IMR-90 (cell line): ENCODE data around the gene CCN2. TPM values are rescaled to one million over a fixed set of nuclear protein-coding genes. Genes with fewer than 3 reads are reported as not detected.

Experiments
- ATAC-seq: fragments of 200-7000 bp; cut with Tn5 transposase; 2 replicates; pipeline ENCODE4 v1.9.1; 2020; ENCODE audit warnings: low read depth, mild to moderate bottlenecking, moderate library complexity
- BruUV-seq: library from RNA; stranded (reverse); fragments of 400-500 nt; replicated peaks from 2 replicates; lab custom pipeline; 2021; lab: Mats Ljungman, UMichigan
- CTCF ChIA-PET: fragments of 300-600 bp; formaldehyde crosslinking; extraction: SDS; loops from one replicate; lab custom pipeline; 2021; ENCODE audit warnings: antibody characterized with exemption; lab: Yijun Ruan, JAX
- POLR2A ChIA-PET: fragments of 300-600 bp; sonication (Branson Sonifier 250); formaldehyde crosslinking; loops from one replicate; lab custom pipeline; 2022; ENCODE audit warnings: antibody characterized with exemption; ENCODE audit not compliant: unreplicated experiment; lab: Charles Lee
- DNase-seq: peaks from one replicate; pipeline ENCODE4 v3.0.0; 2013
- H2AFZ ChIP-seq: replicated peaks from 2 replicates; pipeline ENCODE3; 2013; ENCODE audit warnings: low read length, mild to moderate bottlenecking; ENCODE audit not compliant: poor library complexity
- H2AK5ac ChIP-seq: 2 replicates; pipeline ENCODE4 v1.6.1; 2013; ENCODE audit warnings: low read depth, low read length, inconsistent platforms
- H2AK9ac ChIP-seq: replicated peaks from 2 replicates; pipeline ENCODE3; 2013; ENCODE audit warnings: mild to moderate bottlenecking, low read depth, low read length, moderate library complexity; ENCODE audit not compliant: poor library complexity
- H2BK120ac ChIP-seq: 2 replicates; pipeline ENCODE4 v1.6.1; 2013; ENCODE audit warnings: low read depth, low read length, inconsistent platforms
- H2BK15ac ChIP-seq: 3 replicates; pipeline ENCODE4 v1.6.1; 2013; ENCODE audit warnings: low read depth, low read length, inconsistent platforms
- H2BK20ac ChIP-seq: 2 replicates; pipeline ENCODE4 v1.6.1; 2013; ENCODE audit warnings: low read depth, mild to moderate bottlenecking, inconsistent platforms, low read length, moderate library complexity
- H2BK5ac ChIP-seq: 2 replicates; pipeline ENCODE4 v1.6.1; 2013; ENCODE audit warnings: mild to moderate bottlenecking, low read depth, low read length, inconsistent platforms; ENCODE audit not compliant: poor library complexity, severe bottlenecking
- H3K14ac ChIP-seq: replicated peaks from 2 replicates; pipeline ENCODE4 v1.6.1; 2013; ENCODE audit warnings: low read depth, low read length, inconsistent platforms
- H3K18ac ChIP-seq: 2 replicates; pipeline ENCODE4 v1.6.1; 2013; ENCODE audit warnings: low read depth, low read length, control low read depth
- H3K23ac ChIP-seq: 2 replicates; pipeline ENCODE4 v1.6.1; 2013; ENCODE audit warnings: low read depth, low read length, inconsistent platforms
- H3K27ac ChIP-seq: 2 replicates; pipeline ENCODE4 v1.5.1; 2013; ENCODE audit warnings: mild to moderate bottlenecking, control low read depth, low read length; ENCODE audit not compliant: insufficient read depth
- H3K27me3 ChIP-seq: 2 replicates; pipeline ENCODE4 v1.6.1; 2013; ENCODE audit warnings: low read length; ENCODE audit not compliant: control insufficient read depth, insufficient read depth
- H3K36me3 ChIP-seq: 2 replicates; pipeline ENCODE4 v1.6.1; 2013; ENCODE audit warnings: low read length, mixed read lengths; ENCODE audit not compliant: control insufficient read depth, insufficient read depth
- H3K4ac ChIP-seq: 2 replicates; pipeline ENCODE4 v1.6.1; 2013; ENCODE audit warnings: low read depth, low read length, inconsistent platforms
- H3K4me1 ChIP-seq: 2 replicates; pipeline ENCODE4 v1.6.1; 2013; ENCODE audit warnings: low read length, mixed read lengths; ENCODE audit not compliant: control insufficient read depth, insufficient read depth
- H3K4me2 ChIP-seq: 2 replicates; pipeline ENCODE4 v1.6.1; 2013; ENCODE audit warnings: low read depth, mild to moderate bottlenecking, control low read depth, low read length, moderate library complexity
- H3K4me3 ChIP-seq: 2 replicates; pipeline ENCODE4 v1.5.1; 2013; ENCODE audit warnings: low read depth, mild to moderate bottlenecking, control low read depth, low read length, moderate library complexity; ENCODE audit not compliant: insufficient read depth
- H3K56ac ChIP-seq: 2 replicates; pipeline ENCODE4 v1.6.1; 2013; ENCODE audit warnings: low read length, inconsistent platforms; ENCODE audit not compliant: insufficient read depth; ENCODE audit errors: extremely low read depth
- H3K79me1 ChIP-seq, 2 experiments: 2 replicates each; pipeline ENCODE4 v1.6.1; 2013; ENCODE audit warnings: low read length in 2 of 2, inconsistent platforms in 1 of 2, low read depth in 1 of 2
- H3K9ac ChIP-seq: 2 replicates; pipeline ENCODE4 v1.6.1; 2013; ENCODE audit warnings: low read depth, low read length, control low read depth
- H3K9me1 ChIP-seq: 2 replicates; pipeline ENCODE4 v1.6.1; 2013; ENCODE audit warnings: low read length, inconsistent platforms; ENCODE audit not compliant: insufficient read depth
- H3K9me3 ChIP-seq: 2 replicates; pipeline ENCODE4 v1.6.1; 2013; ENCODE audit warnings: low read length; ENCODE audit not compliant: control insufficient read depth, insufficient read depth
- H4K20me1 ChIP-seq: 2 replicates; pipeline ENCODE4 v1.6.1; 2013; ENCODE audit warnings: low read length, inconsistent platforms; ENCODE audit not compliant: insufficient read depth
- H4K5ac ChIP-seq: 2 replicates; pipeline ENCODE4 v1.6.1; 2013; ENCODE audit warnings: mild to moderate bottlenecking, low read depth, low read length, control low read depth
- H4K8ac ChIP-seq, 2 experiments: 2 replicates each; pipeline ENCODE4 v1.6.1; 2013; ENCODE audit warnings: low read depth in 2 of 2, low read length in 2 of 2, control low read depth in 1 of 2, inconsistent platforms in 1 of 2
- H4K91ac ChIP-seq: 2 replicates; pipeline ENCODE4 v1.6.1; 2013; ENCODE audit warnings: low read depth, low read length, inconsistent platforms; ENCODE audit not compliant: insufficient read depth
- BHLHE40 ChIP-seq: fragments of 150-350 bp; IDR thresholded peaks from 2 replicates; pipeline ENCODE4 v1.6.1; 2016; ENCODE audit warnings: mild to moderate bottlenecking, low read depth, low read length
- CEBPB ChIP-seq: IDR thresholded peaks from 2 replicates; pipeline ENCODE4 v1.6.1; 2012; ENCODE audit warnings: low read depth, low read length, improper control_type of control experiment
- CHD1 ChIP-seq: IDR thresholded peaks from 2 replicates; pipeline ENCODE4 v1.6.1; 2012; ENCODE audit warnings: low read depth, low read length, improper control_type of control experiment
- CTCF ChIP-seq: conservative IDR thresholded peaks from 2 replicates; pipeline ENCODE4 v1.5.1; 2012; ENCODE audit warnings: mild to moderate bottlenecking, low read depth, low read length, improper control_type of control experiment
- ELK1 ChIP-seq: fragments of 150-350 bp; IDR thresholded peaks from 2 replicates; pipeline ENCODE4 v1.6.1; 2016; ENCODE audit warnings: low read depth, mild to moderate bottlenecking, low read length, moderate library complexity, borderline replicate concordance
- FOS ChIP-seq: fragments of 150-350 bp; IDR thresholded peaks from 2 replicates; pipeline ENCODE4 v1.6.1; 2016; ENCODE audit warnings: low read depth, low read length
- MAFK ChIP-seq: IDR thresholded peaks from 2 replicates; pipeline ENCODE4 v1.6.1; 2012; ENCODE audit warnings: low read depth, low read length, improper control_type of control experiment
- MAZ ChIP-seq: IDR thresholded peaks from 2 replicates; pipeline ENCODE4 v1.6.1; 2012; ENCODE audit warnings: low read depth, mild to moderate bottlenecking, low read length, improper control_type of control experiment, moderate library complexity, borderline replicate concordance
- MXI1 ChIP-seq: IDR thresholded peaks from 2 replicates; pipeline ENCODE4 v1.6.1; 2012; ENCODE audit warnings: low read depth, mild to moderate bottlenecking, low read length, moderate library complexity, borderline replicate concordance
- NFE2L2 ChIP-seq: fragments of 150-350 bp; IDR thresholded peaks from 2 replicates; pipeline ENCODE4 v1.6.1; 2016; ENCODE audit warnings: low read depth, mild to moderate bottlenecking, low read length
- POLR2A ChIP-seq: IDR thresholded peaks from 2 replicates; pipeline ENCODE4 v1.6.1; 2012; ENCODE audit warnings: mild to moderate bottlenecking, low read depth, low read length
- RAD21 ChIP-seq: IDR thresholded peaks from 2 replicates; pipeline ENCODE4 v1.6.1; 2012; ENCODE audit warnings: low read length, improper control_type of control experiment
- RCOR1 ChIP-seq: IDR thresholded peaks from 2 replicates; pipeline ENCODE4 v1.6.1; 2012; ENCODE audit warnings: mild to moderate bottlenecking, low read length, improper control_type of control experiment; ENCODE audit not compliant: insufficient replicate concordance
- RFX5 ChIP-seq: IDR thresholded peaks from 2 replicates; pipeline ENCODE4 v1.8.0; 2012; ENCODE audit warnings: low read depth, mild to moderate bottlenecking, low read length, moderate library complexity
- SMC3 ChIP-seq: fragments of 150-350 bp; IDR thresholded peaks from 2 replicates; pipeline ENCODE4 v1.6.1; 2016; ENCODE audit warnings: low read depth, mild to moderate bottlenecking, antibody characterized with exemption, low read length, moderate library complexity
- USF2 ChIP-seq: fragments of 150-350 bp; IDR thresholded peaks from 2 replicates; pipeline ENCODE4 v1.6.1; 2017; ENCODE audit warnings: mild to moderate bottlenecking, antibody characterized with exemption, low read length, low read depth
- WGBS, 2 experiments: methylation state at CpG; one replicate each; pipeline versions ENCODE4 v1.1.5 to v1.1.7; 2013; ENCODE audit warnings: missing lambda C conversion rate in 2 of 2; ENCODE audit not compliant: insufficient read length in 1 of 2; ENCODE audit errors: extremely low coverage in 2 of 2; 5-methylcytosine and 5-hydroxymethylcytosine counted together
- dilution Hi-C: fragments of 300-500 bp; cut with HindIII; formaldehyde crosslinking; loops from one replicate; pipeline ENCODE4 v1.14.3; 2018; ENCODE audit warnings: low sequenced_read_pairs; ENCODE audit not compliant: unreplicated experiment
- in situ Hi-C: fragments of 300-500 bp; cut with MboI; formaldehyde crosslinking; loops from 3 replicates; pipeline ENCODE4 v1.14.3; 2019; ENCODE audit warnings: low sequenced_read_pairs, inconsistent platforms, mixed read lengths
- intact Hi-C: fragments of 100-400 bp; cut with micrococcal nuclease; formaldehyde crosslinking; loops from 2 replicates; pipeline ENCODE4 v1.10.0; 2022
- polyA plus RNA-seq, 3 experiments: library from polyadenylated mRNA; depleted of rRNA; stranded (reverse); fragments of >200 nt; gene quantifications; 2 replicates each; pipeline ENCODE4 v1.2.3, GENCODE V29; 2012; ENCODE audit warnings: low replicate concordance in 1 of 3
- total RNA-seq: library from RNA; depleted of rRNA; stranded (reverse); fragments of >200 nt; gene quantifications from 2 replicates; pipeline ENCODE4 v1.2.3, GENCODE V29; 2012

The CCN2 gene
- total and polyA plus RNA-seq, 2 of the 4 experiments (the other 2 are of a cell fraction): 148 to 1,205 TPM

- peak overlapping the region; percentile 1; the same call in 1 of the 2 replicates for H2BK20ac ChIP-seq
- H3K9me3 ChIP-seq: no peaks in the 10 kb centered on the region
- no peak overlapping the region for H3K27ac ChIP-seq
- TF ChIP-seq MAZ (no peak), USF2 (peak; percentile 76), NFE2L2 (no peak), RFX5 (no peak), MXI1 (no peak), SMC3 (no peak), POLR2A (no peak), BHLHE40 (no peak), RCOR1 (no peak), MAFK (no peak), CTCF (no peak), CEBPB (peak; percentile 16; the same call in 1 of the 2 replicates), RAD21 (no peak), FOS (peak; percentile 57), CHD1 (no peak), ELK1 (no peak)
- H3K56ac ChIP-seq: no peak overlapping the region
- H2AK5ac ChIP-seq: peak overlapping the region; percentile 3; the same call in 1 of the 2 replicates
- WGBS, 2 experiments: no CpG with 5 or more reads among the region's 1 CpG
- in situ Hi-C loops: loop anchor here (5.0 kb wide), 1 partner anchor 222 kb away; no protein-coding TSS in a partner anchor
- intact Hi-C loops: loop anchor here (2.0 to 5.0 kb wide), 4 partner anchors 107 to 571 kb away; partner anchors contain the start of gene ENPP1
- peaks cover 3% of the 10 kb centered on the region for H3K4me1 ChIP-seq
- no peaks in the 10 kb centered on the region for H3K36me3 ChIP-seq
- peak overlapping the region; percentile 36 for H2BK120ac ChIP-seq
- no peak overlapping the region for H2AFZ ChIP-seq
- no peak for ATAC-seq
- dilution Hi-C loops: no loop called here
- H4K20me1 ChIP-seq: no peaks in the 10 kb centered on the region
- H3K9me1 ChIP-seq: 0 out of 2 replicates have a peak, but pooled peaks cover 3% of the 10 kb centered on the region
- no peak overlapping the region for H2AK9ac ChIP-seq
- H4K5ac ChIP-seq: no peak overlapping the region
- BruUV-seq: no TSS peak
- CTCF ChIA-PET: interaction anchor here (0.9 to 2.0 kb wide), 6 partner anchors 37 to 386 kb away, joined by 3 to 5 read pairs (median 4); partner anchors contain the start of gene CCN2
- H2BK15ac ChIP-seq: no peak overlapping the region
- H3K18ac ChIP-seq: no peak overlapping the region
- H3K4ac ChIP-seq: no peak overlapping the region
- POLR2A ChIA-PET: interaction anchor here (0.9 kb wide), 1 partner anchor 37 kb away, joined by 4 read pairs; the partner anchor contains the start of gene CCN2
- no peak overlapping the region for H2BK5ac ChIP-seq
- H3K9ac ChIP-seq: no peak overlapping the region
- peak; percentile 86 for DNase-seq
- no peak overlapping the region for H3K23ac ChIP-seq
- no peaks in the 10 kb centered on the region for H3K79me1 ChIP-seq
- H3K27me3 ChIP-seq: no peaks in the 10 kb centered on the region
- no peak overlapping the region; the same call in 1 of the 2 replicates for H3K4me2 ChIP-seq
- no peak overlapping the region for H4K8ac ChIP-seq
- H3K14ac ChIP-seq: no peak overlapping the region
- H4K91ac ChIP-seq: no peak overlapping the region
- no peak overlapping the region for H3K4me3 ChIP-seq
Observed at GRCh38 chr6:131914234-131914633, 36.9 kb downstream of the CCN2 start.
